Measurements from ENCODE around the gene SPATA13. TPM values are rescaled to one million over a fixed set of nuclear protein-coding genes. Genes with fewer than 3 reads are reported as not detected.
"Not testable (repeated sequence)": the region's sequence is repeated elsewhere in the genome, so short reads cannot be mapped to it uniquely, and the experiment has no call there.

SPATA13 gene
- total RNA-seq (2014; rRNA removed; shearing (Covaris generic)): 21.6 and 22.1 TPM in 2 replicates
- polyA plus RNA-seq (2015; cell fraction: cytosol; rRNA removed): 14.1 and 31.5 TPM in 2 replicates
- 90.8 and 105 TPM in 2 replicates for polyA plus RNA-seq (2015; cell fraction: nucleus; rRNA removed)

DNA sequence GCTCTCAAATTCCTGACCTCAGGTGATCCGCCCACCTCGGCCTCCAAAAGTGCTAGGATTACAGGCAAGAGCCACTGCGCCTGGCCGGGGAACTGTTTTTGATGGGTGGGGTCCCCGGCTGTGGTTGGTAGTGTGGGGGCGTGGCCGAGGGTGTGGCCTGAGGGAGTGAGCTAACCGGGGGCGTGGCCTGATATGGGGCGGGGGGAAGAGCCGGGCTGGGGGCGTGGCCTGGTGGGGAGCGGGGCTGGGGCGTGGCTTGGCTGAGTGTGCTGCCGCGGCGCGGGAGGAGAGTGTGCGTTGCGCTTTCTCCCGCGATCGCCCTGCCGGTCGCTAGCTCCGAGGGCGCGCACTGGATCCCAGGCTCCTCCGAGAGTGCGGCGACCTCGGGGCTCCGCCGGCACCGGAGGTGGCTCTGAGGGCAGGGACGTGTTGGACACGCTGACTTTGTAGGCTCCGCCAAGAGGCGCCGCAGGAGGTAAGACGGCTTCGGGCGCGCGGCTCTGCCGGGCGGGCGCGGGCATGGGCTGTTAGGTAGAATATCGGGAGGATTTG, at the start of gene SPATA13:
TSS of gene SPATA13 (plus strand) at position 263 of the 552 bp plus-strand sequence. CDS start 62,210 bp downstream, outside the sequence.
- in situ Hi-C loops (cut with HindIII; ENCODE audit: low pct_unique_long_range_greater_than_20kb, low sequenced_read_pairs): no loop called here
- DNase-seq (ENCODE audit: low read depth, low spot score): peak; percentile 91

DNA sequence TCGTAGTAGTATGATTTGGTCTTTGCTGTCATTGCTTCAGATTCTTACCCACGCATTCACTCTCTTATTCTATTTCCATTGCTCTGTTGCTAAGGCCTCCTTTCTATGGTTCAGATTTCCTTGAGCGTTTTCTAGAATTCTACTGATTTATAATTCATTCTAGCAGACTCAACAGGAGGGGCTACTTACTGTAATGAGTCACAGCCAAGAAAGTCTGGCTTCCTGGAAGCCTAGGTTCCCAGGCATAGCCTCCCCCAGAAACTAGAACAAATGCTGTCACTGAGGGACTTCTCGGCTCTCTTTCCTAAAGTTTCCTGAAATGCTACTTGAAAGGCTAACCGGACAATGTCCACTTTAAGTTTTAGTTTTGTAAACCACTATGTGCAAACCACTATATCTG, 47.7 kb upstream of the SPATA13 start:
- in situ Hi-C loops (cut with HindIII; ENCODE audit: low pct_unique_long_range_greater_than_20kb, low sequenced_read_pairs): no loop called here
- DNase-seq (ENCODE audit: low read depth, low spot score): no peak

- in situ Hi-C loops (cut with HindIII; ENCODE audit: low pct_unique_long_range_greater_than_20kb, low sequenced_read_pairs): no loop called here
- no peak for DNase-seq (ENCODE audit: low read depth, low spot score)
Measured at GRCh38 chr13:24115671-24116070, 44.8 kb upstream of the SPATA13 start.

DNA sequence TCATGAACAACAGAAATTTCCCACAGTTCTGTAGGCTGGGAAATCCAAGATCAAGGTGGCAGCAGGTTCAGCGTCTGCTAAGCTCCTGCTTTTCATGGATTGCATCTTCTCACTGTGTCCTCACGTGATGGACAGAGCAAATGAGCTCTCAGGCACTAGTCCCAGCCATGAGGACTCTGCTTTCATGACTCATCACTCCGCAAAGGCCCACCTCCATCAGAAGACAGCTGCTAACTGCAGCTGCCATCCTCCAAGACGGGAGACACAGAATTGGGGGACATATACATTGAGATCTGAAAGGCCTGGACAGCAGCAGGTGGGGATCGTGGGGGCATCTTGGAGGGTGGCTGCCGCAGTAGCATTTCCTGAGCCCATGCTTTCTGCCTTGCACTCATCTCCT, 44.4 kb upstream of the SPATA13 start:
- in situ Hi-C loops (cut with HindIII; ENCODE audit: low pct_unique_long_range_greater_than_20kb, low sequenced_read_pairs): no loop called here
- no peak for DNase-seq (ENCODE audit: low read depth, low spot score)

DNA sequence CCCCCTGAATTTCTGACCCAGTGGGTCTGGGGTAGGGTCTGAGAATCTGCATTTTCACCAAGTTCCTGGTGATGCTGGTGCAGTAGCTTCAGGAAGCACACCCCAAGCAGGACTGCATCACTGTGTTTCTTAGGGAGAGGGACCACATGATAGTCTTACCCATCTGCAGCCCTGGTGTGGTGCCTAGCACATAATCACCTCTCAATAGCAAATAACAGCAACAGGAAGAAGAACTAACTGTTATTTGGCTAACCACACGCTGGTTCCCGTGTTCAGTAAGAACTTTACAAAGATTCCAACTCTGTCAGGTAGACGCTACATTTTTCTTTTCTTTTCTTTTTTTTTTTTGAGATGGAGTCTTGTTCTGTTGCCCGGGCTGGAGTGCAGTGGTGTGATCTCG, 41.9 kb upstream of the SPATA13 start:
- DNase-seq (ENCODE audit: low read depth, low spot score): no peak
- in situ Hi-C loops (cut with HindIII; ENCODE audit: low pct_unique_long_range_greater_than_20kb, low sequenced_read_pairs): no loop called here

DNA sequence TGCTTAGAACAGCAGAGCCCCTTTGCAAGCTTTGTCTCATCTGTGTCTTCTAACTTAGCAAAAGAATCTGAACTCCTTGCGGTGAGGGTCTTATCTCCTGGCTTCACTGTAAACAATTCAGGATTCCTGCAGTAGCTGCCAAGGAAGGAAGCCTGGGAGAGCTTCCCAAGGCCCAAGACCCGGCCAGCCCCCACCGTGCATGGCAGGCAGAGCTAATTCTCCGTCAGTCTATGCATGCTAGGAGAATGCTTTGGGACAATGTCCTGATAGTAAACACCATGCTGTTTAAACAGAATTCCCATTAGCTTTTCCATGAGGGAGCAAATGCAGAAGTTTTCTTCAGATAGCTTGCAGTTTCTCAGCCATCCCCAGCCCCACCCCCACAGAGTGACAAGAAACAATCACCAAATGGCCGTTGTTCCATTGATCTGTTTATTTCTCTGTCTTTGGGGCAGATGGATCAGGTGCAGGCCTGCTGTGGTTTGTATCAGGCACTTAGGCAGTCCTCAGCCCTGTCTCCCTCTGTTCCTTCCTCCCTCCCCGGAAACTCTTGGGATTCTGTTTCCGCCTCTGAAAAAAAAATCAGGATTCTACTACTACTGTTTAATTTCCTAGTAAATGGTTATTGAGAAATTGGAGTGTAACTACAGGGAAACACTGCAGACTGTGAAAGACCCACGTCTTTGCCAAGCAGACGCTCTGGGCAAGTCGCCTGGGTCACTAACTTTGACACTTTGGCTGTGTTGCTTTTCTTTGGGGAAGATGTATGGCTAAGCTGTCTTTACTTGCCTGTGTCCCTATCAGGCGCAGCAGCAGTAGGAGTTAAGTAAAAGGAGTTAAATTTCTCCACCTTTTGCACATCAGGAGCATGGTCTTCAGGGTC, 40.7 kb upstream of the SPATA13 start:
- in situ Hi-C loops (cut with HindIII; ENCODE audit: low pct_unique_long_range_greater_than_20kb, low sequenced_read_pairs): no loop called here
- no peak for DNase-seq (ENCODE audit: low read depth, low spot score)

GRCh38 chr13:24122045-24122444, 38.5 kb upstream of the SPATA13 start:
- in situ Hi-C loops (cut with HindIII; ENCODE audit: low pct_unique_long_range_greater_than_20kb, low sequenced_read_pairs); DNase-seq (ENCODE audit: low read depth, low spot score): not testable (repeated sequence)

DNA sequence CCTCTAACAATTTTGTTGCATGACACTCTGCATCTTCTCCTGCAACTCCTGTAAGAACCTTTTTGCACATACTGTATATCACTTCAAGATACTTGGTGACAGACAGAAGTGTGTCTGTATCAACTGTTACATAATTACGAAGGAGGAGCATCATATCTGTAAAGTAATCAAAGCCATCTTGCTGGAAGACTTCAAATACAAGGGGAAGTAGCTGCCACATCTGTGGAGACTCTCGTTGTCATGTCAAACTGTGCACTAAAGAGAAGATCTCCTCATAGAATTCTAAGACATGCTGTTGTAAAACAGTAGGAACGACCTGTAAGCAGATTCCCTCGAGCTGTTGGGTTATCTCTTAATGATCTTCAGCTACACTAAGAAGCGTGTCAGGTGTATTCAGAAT, 38.0 kb upstream of the SPATA13 start:
- DNase-seq (ENCODE audit: low read depth, low spot score): no peak
- in situ Hi-C loops (cut with HindIII; ENCODE audit: low pct_unique_long_range_greater_than_20kb, low sequenced_read_pairs): no loop called here

GRCh38 chr13:24123761-24124160, 36.8 kb upstream of the SPATA13 start:
- in situ Hi-C loops (cut with HindIII; ENCODE audit: low pct_unique_long_range_greater_than_20kb, low sequenced_read_pairs): no loop called here
- DNase-seq (ENCODE audit: low read depth, low spot score): no peak

DNA sequence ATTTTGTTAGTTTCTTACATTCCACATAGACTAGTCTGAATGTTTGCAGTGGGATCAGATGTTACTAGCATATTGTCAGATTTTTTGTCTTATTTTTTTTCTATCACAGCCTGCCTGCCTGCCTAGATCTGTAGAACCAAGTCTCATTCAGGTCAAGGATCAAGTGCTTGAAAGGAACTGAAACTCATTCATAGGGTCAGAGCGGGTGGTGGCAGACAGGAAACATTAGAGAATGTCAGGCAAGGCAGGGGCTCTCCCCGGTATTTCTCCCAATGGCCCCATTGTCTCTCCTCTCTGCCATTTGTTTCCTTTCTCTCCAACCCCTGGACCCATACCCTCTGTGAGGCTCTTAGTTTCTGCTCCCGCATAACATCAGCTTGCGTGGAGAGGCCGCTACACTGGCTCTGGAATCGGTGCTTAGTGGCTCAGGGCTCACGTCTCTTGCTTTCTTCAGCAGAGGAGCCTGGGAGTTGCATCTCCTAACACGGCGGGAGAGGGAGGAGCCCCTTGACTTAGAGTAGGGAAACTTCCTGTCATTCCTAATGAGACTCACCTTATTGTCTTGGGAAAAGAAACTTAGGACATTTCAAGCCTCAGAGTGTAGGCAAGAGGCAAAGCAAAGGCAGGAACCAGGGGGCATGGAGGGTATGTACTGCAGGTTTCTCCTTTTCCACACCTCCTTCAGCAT, 35.6 kb upstream of the SPATA13 start:
- no peak for DNase-seq (ENCODE audit: low read depth, low spot score)
- in situ Hi-C loops (cut with HindIII; ENCODE audit: low pct_unique_long_range_greater_than_20kb, low sequenced_read_pairs): no loop called here

DNA sequence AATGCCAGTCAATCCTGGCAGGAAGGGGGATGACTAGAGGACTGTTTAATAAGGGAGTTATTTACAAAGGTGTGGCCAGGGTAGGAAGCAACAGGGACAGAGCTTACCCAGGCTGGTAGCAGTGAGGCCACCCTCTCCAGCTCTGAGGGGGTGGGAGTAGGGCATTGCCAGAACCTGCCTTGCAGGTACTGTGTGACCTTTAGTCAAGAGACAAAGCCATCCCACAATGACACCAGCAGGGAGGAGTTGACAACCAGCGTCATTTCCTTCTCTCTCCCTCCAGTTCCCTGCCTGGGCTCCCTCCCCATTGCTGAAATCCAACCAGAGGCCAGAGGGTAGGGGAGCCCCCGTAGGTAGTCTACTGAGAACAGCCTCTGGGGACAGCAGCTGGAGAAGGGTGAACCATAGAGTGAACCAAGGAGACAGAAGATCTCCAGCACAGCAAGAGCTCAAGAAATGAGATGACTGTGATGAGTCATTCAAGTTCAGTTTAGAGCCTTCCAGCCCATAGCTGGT, 33.3 kb upstream of the SPATA13 start:
- in situ Hi-C loops (cut with HindIII; ENCODE audit: low pct_unique_long_range_greater_than_20kb, low sequenced_read_pairs): no loop called here
- no peak for DNase-seq (ENCODE audit: low read depth, low spot score)

DNA sequence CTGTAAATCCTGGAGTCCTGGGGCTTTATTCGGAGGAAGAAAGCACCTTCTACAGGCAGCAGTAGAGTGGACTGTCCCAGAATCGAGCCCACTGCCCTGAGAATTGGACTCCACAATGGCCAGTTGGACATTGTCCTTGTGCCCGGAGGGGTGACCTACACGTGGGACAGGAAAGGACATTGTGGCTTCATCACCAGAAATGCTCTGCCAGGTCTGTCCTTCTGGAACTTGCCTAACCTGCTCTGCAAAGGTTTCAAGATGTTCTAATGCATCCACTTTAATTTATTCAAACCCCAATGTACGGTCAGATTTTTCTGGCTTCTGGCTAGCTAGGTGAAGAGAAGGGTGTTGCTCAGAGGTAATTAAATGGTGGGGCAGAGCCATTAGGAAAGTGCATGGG, 32.4 kb upstream of the SPATA13 start:
- in situ Hi-C loops (cut with HindIII; ENCODE audit: low pct_unique_long_range_greater_than_20kb, low sequenced_read_pairs): no loop called here
- DNase-seq (ENCODE audit: low read depth, low spot score): no peak

DNA sequence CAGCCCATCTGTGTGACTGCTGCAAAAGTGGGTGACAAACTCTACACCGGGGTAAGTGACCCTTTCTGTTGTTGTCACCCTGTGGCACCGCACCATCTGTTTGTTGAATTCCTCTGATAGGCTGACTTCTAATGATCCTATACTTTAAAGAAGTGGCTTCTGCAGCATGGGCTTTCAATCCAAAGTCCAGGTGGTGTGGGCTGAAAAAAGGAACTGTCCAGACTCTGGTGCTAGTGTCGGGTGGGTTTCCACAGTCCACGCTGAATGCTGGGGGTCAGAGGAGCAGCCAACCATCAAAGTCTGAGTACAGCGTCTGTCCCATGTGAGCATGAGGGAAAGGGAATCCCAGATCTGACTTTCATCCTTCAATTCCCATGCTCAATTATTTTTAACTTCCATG, 31.6 kb upstream of the SPATA13 start:
- DNase-seq (ENCODE audit: low read depth, low spot score): no peak
- in situ Hi-C loops (cut with HindIII; ENCODE audit: low pct_unique_long_range_greater_than_20kb, low sequenced_read_pairs): no loop called here

DNA sequence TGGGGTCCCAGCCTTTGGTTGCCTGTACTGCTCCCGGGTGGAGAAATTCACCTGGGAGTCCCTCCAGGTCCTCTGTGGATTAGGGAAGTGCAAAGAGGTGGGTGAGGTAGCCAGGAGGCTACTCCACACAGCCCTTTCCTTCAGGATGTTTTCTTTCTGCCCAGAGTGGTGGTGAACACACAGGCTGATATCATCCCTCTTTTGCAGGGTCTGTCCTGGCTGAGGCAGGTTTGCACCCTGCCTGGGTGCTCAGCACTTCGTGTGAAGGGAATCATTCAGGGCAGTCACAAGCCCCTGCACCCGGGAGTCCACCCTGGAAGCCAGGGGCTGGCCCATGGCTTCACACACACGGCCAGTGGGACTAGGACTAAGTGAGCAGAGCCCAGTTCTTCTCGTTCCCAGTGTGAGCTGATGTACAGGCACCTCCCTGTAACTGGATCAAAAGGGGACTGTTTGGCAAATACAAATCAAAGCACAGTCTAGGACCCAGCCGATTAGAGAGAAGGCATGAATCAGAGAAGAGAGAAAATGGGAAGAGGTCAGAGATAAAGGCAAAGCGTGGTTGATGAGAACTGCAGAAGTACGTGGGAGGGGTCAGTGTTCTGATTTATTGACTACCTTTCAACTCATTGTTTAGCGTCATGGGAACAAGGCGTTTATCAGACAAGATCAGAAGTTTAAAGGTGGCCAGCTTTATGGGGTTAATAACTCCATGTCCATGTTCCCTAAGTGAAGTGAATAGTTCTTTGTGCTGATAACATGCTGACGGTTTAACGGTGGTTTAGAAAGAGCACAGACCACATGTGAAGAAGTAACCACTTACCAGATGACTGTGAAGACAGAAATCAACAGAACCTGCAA, 30.4 kb upstream of the SPATA13 start:
- DNase-seq (ENCODE audit: low read depth, low spot score): peak; percentile 52
- in situ Hi-C loops (cut with HindIII; ENCODE audit: low pct_unique_long_range_greater_than_20kb, low sequenced_read_pairs): no loop called here

DNA sequence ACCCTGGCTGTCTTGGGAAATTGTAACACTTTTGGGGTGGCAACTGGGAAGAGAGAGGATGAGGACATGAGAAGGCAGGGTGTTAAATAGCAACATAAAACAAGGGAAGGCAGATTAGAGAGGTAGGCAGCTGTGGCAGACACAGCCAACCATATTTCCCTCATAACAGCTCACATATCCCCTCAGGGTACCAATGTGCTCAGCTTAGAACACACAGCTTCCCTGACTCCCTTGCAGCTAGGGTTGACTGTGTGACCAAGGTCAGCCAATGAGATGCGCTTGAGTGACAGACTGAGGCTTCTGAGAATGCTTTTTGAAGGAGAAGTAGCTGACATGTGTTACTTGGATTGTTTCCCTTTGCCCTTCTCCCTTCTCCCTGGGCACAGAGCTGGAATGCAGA, 28.8 kb upstream of the SPATA13 start:
- no peak for DNase-seq (ENCODE audit: low read depth, low spot score)
- in situ Hi-C loops (cut with HindIII; ENCODE audit: low pct_unique_long_range_greater_than_20kb, low sequenced_read_pairs): no loop called here

DNA sequence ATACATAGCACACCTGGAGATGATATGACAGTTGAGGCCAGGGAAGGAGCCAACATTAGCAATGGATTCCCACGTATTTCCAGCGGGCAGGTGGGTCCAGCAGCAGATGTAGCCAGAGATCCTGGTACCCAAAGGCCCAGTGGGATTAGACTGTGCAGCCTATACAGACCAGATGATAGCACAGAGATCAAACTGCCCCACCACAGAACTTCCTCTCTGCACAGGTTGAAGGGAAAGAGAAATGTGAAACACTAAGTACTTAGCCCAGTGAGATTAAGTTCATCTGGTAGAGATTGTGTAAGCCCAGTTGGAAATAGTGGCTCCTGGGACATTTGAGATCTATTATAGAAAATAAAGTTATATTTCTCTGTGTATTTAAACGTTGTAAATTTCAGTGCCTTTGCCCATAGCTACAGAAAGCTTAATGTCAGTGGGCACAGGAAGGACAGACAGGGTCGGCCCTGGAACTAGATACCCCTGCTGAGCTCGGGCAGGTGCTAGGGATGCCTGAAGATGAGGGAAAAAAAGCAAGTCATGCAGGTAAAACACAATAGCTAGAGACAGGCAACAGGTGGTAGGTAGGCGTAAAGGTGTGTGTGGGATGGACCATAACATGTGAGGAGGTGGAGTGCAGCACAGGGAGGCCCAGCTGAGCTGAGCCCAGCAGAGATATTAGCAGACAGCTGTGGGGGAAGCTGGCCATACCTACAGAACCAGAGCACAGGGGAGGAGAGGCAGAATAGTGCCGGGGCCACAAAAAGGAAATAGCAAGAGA, 27.3 kb upstream of the SPATA13 start:
- in situ Hi-C loops (cut with HindIII; ENCODE audit: low pct_unique_long_range_greater_than_20kb, low sequenced_read_pairs): no loop called here
- DNase-seq (ENCODE audit: low read depth, low spot score): no peak

DNA sequence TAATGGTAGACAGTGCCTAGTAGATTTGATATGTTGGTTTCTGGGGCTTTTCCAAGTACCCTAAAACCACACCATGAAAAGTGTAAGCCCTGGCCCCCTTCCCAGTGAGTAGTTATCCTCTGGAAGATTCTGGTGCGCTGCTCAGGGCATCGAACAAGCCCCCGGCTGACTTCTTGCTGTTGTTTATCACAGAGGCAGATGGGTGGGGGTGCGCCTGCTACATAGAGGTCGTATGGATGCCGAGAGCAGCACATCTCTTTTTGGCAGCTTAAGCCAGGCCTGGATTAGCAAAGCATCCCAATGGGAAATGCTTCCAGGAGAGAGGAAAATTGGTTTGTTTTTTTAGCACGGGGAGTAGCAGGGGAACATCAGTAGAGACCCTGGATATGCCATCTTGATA, 26.3 kb upstream of the SPATA13 start:
- in situ Hi-C loops (cut with HindIII; ENCODE audit: low pct_unique_long_range_greater_than_20kb, low sequenced_read_pairs): no loop called here
- no peak for DNase-seq (ENCODE audit: low read depth, low spot score)

All from SK-MEL-5 (cell line).